Activated naive CD4-positive, alpha-beta T cell treated with anti-CD3 and anti-CD28 coated beads, Interleukin-2, amount 50 U/mL, for 72 hours (primary cell): ENCODE data around the gene PTPRT. TPM values are rescaled to one million over a fixed set of nuclear protein-coding genes. Genes with fewer than 3 reads are reported as not detected.

Source experiments
- ATAC-seq, 2 donors: fragments of 150-1000 bp; cut with Tn5 transposase; 2 replicates each; pipeline ENCODE4 v1.10.0; 2021; ENCODE audit warnings: mild to moderate bottlenecking in 2 of 2, moderate library complexity in 2 of 2
- DNase-seq, 2 donors: peaks; one replicate each; pipeline ENCODE4 v3.0.0; 2021 to 2022; ENCODE audit warnings: low spot score in 2 of 2
- H3K27ac Mint-ChIP-seq, 2 donors: one replicate each; pipeline ENCODE4 v1.8.0; 2022; ENCODE audit warnings: mild to moderate bottlenecking in 2 of 2, mixed read lengths in 2 of 2
- H3K36me3 Mint-ChIP-seq, 2 donors: one replicate each; pipeline ENCODE4 v1.8.0; 2022; ENCODE audit warnings: mixed read lengths in 2 of 2
- H3K9me3 Mint-ChIP-seq, 2 donors: one replicate each; pipeline ENCODE4 v1.8.0; 2022; ENCODE audit warnings: mixed read lengths in 2 of 2
- total RNA-seq, 2 donors: library from RNA; stranded (reverse); gene quantifications; one replicate each; pipeline ENCODE4 v1.2.3, GENCODE V29; 2022

The PTPRT gene
- total RNA-seq, 2 donors from 2014 or later: not detected

DNA sequence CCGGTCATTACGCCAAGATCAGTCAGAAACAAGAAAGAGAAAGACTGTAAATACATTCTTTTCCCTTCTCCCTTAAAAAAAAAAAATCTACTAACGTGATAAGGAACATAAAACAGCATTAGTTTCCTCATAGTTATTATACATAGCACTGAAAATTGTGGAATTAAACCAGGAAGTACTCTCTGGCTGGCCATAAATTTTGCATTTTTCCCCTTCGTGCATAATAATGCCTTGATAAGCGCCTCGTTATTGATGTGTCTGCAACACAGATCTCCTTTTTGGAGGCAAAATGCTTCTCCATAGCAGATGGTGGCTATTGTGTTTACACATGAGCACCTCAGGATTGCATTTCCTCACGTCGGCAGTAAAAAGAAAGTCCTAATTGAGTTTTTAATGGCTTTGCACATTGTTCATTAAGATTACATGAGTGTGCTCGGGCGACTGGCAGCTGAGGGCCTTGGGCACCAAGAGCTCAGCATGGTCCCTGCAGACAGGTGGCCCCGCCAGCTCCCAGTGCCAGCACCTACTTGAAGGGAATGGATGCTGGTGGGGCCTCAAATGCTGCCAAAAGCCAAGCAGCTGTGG, 394.5 kb downstream of the PTPRT start:
- Mint-ChIP-seq H3K36me3 (no peaks in the 10 kb centered on the region), H3K9me3 (peaks cover 11 to 26% of the 10 kb centered on the region in 2 donors), H3K27ac (no peak overlapping the region)
- ATAC-seq (no peak), DNase-seq (no peak)

DNA sequence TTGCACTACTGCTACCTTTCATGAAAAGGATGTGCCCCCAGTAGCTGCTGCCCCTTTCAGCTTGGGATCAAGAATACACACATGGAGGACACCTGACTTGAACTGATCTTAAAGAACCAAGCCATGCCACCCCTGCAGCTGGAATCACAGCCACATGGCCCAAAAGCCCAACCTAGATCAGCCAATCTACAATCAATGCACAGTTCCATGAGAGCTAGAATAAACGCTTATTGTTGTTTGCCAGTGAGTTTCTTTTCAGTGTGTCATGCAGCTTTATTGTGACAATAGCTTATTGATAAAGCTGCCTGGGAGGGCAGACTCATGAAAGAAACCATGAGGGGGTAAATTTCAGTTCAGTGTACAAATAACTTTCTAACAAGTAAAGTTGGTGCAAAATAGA, 397.7 kb downstream of the PTPRT start:
- DNase-seq (no peak), ATAC-seq (no peak)
- Mint-ChIP-seq H3K9me3 (peaks cover 2 to 20% of the 10 kb centered on the region in 2 donors), H3K36me3 (no peaks in the 10 kb centered on the region), H3K27ac (no peak overlapping the region)

DNA sequence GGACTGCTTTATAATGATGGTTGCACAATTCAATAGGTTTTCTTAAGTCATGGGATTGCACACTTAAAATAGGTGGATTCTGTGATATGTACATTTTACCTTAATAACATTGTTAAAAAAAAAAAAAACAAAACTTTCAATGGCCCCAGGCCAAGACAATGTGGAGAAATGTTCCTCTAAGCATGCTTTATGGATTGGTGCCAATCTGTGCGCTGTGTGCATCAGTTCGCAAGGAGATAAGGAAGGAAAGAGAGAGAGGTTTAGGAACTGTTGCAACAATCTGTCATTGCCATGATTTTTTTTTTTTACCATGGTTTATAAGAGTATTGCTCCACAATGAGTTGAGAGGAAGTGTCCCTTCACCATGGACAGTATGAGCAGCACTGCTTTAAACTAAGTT, 399.6 kb downstream of the PTPRT start:
- DNase-seq: no peak
- Mint-ChIP-seq H3K36me3 (no peaks in the 10 kb centered on the region), H3K27ac (no peak overlapping the region), H3K9me3 (peaks cover 0 to 14% of the 10 kb centered on the region in 2 donors)
- no peak for ATAC-seq

DNA sequence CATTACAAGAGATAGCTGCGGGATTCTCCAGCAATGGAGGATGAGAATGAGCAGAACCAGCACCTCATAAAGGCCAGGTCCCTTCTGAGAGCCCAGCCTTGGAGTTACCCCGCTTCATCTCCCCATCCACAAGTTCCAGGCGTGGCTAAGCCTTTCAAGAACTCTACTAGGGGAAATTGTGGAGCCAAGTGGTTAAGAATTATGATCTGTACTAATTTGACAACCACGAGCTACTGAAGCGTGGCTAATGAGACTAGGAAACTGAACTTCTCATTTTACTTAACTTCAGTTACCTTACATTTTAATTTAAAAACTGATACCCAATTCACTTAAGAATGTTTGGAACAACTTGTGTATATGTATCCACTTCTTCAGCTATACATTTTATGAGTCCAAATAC, 401.0 kb downstream of the PTPRT start:
- DNase-seq: no peak
- H3K27ac Mint-ChIP-seq: no peak overlapping the region
- peaks cover 0 to 9% of the 10 kb centered on the region in 2 donors for H3K9me3 Mint-ChIP-seq
- no peaks in the 10 kb centered on the region for H3K36me3 Mint-ChIP-seq
- no peak for ATAC-seq

DNA sequence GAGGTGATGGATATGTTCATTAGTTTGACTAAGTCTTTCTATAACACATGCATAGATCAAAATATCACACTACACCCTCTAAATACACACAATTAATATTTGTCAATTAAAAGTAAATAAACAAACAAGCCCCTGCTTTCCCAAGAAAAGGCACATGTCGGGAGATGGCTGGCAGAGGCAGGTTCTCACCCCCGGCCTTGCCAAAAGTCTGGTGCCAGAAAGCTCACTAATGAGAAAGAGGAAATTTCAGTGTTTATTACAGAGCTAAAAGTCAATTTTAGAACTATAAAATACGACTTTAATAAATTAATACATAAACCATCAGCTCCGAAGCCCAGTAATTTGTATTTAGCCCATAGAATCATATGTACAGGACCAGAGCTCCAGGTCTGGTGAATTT, 404.7 kb downstream of the PTPRT start:
- H3K9me3 Mint-ChIP-seq: peaks cover 6 to 14% of the 10 kb centered on the region in 2 donors
- ATAC-seq (no peak), DNase-seq (no peak)
- H3K36me3 Mint-ChIP-seq: no peaks in the 10 kb centered on the region
- no peak overlapping the region for H3K27ac Mint-ChIP-seq

DNA sequence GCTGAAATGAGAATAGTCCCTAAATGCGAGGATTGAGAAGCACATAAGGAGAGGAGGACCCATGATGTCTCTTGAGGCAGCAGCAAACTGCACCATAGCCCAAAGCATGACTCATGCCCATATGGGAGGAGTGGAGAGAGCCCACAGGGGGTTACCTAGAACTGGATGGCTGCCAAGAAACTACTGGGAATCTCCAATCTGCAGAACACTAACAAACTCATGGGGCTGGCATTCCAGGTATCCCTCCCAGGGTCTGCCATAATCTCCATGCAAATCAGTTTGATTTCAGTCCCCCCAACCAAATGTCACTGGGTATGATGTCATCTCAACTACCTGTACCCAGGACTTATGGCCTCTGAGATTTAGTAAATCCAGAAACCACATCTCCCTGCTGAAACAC, 410.5 kb downstream of the PTPRT start:
- Mint-ChIP-seq H3K27ac (no peak overlapping the region), H3K9me3 (peaks cover 11 to 14% of the 10 kb centered on the region in 2 donors), H3K36me3 (no peaks in the 10 kb centered on the region)
- DNase-seq (no peak), ATAC-seq (no peak)

DNA sequence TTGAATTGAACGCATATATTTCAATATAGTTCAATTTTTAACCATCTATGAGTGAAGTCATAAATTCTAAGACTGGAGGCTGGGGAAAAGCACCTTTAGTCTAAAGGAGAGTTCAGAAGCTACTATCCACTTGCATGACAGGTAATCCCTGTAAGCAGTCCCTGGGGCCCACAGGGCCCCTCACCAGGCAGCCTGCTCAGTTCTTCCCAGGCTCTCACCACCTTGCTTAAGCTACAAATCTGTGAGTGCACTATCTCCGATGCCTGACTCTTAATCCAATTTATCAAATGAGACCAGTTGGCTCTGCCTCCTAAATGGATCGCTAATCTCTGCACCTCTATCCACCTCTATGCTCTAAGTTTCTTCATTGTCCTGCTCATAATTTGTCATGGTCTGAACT, 413.8 kb downstream of the PTPRT start:
- Mint-ChIP-seq H3K9me3 (peaks cover 5 to 6% of the 10 kb centered on the region in 2 donors), H3K27ac (no peak overlapping the region), H3K36me3 (no peaks in the 10 kb centered on the region)
- ATAC-seq (no peak), DNase-seq (no peak)

DNA sequence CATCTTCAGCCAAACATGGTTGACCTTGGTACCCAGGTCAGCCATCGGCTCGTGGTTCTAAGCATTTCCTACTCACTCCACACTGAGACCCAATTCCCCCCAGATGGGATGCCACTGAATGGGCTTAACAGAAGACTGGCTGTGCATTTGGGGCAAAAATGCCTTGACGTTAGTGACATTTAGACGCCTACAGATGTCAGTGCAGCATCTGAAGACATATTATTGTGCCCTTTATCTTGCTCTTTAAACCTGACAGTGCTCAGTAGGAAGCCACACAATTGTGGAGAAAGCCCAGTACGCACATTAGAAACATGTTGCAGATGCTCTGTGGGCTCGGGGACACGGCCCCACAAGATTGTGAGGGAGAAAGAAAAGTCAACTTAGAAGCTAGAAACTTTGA, 414.7 kb downstream of the PTPRT start:
- DNase-seq: no peak
- Mint-ChIP-seq H3K27ac (peak overlapping the region in 1 of 2 donors; percentile 65), H3K36me3 (no peaks in the 10 kb centered on the region), H3K9me3 (peaks cover 4 to 6% of the 10 kb centered on the region in 2 donors)
- ATAC-seq: no peak

DNA sequence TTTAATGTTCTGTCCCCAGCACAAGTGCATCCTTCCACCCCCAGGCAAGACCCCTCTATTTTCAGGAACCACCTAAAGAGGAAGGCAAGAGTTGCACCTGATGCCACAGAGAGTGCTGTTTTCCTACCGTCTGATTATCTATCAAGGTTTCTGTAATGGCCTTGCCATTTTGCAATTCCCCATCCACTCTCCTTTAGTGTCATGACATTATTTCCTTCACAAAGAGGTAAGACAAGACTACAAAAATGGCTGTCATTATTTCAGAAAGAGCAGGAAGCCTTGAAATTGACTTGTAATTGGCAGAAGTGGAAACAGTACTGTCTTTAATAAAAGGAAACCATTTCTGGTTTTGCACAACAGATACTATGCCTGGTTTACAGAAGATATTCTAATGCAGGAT, 426.7 kb downstream of the PTPRT start:
- ATAC-seq: no peak
- Mint-ChIP-seq H3K9me3 (peaks cover 0 to 9% of the 10 kb centered on the region in 2 donors), H3K36me3 (no peaks in the 10 kb centered on the region), H3K27ac (no peak overlapping the region)
- no peak for DNase-seq

DNA sequence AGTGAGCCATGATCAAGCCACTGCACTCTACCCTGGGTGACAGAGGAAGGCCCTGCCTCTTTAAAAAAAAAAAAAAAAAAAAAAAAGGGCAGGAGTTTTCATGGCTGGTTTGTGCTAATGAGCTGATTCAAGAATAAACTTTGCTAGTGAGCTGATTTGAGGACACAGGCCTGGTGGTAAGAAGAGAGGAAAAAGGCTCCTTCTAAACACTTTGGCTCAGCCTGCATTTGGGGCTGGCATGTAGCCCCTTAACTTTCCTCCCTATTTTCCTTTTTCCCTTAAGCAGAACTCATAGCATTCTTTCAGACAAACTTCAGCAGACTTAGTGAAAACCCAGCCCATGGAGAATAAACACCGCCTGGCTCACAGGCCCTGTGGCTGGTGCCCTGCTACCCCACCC, 432.7 kb downstream of the PTPRT start:
- H3K27ac Mint-ChIP-seq: no peak overlapping the region
- DNase-seq (no peak), ATAC-seq (no peak)
- no peaks in the 10 kb centered on the region for H3K36me3 Mint-ChIP-seq
- no peaks in the 10 kb centered on the region for H3K9me3 Mint-ChIP-seq

DNA sequence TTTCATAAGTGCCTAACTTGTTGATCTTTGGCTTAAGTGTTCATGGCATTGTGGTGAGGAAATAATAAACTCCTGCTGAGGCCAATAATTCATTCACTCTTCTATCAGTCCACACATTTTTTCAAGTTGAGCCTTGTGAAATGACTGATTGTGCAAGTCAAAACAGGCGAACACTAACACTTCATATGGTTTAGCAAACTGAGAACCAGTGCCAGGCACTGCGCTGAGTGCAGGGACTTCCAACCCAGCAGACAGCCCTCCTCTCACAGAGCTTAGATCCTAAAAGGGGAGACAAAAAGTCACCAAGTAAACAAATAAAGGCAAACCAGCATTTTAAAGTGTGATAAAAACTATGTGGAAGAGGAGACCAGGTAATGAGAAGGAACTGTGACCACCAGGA, 435.0 kb downstream of the PTPRT start:
- Mint-ChIP-seq H3K27ac (no peak overlapping the region), H3K36me3 (no peaks in the 10 kb centered on the region), H3K9me3 (peaks cover 0 to under 1% of the 10 kb centered on the region in 2 donors)
- DNase-seq (no peak), ATAC-seq (no peak)

DNA sequence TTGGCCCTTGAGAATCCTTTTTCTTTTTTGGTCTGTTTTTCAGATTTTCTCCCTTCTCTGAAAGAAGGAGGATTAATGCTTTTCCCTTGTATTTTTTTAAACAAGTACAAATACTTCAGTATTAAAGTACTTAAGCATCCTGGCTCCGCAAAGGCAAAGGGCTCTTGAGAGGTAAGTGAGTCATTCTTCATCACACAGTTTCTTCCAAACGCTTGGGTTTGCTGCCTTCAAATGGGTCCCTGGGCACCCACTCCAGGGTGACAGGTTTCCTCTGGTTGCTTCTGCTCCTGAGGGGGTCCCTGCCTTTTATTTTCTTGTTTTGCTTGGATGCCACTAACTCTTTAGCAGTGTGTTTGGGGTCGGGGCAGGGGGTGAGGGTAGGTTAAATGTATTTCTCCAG, 437.1 kb downstream of the PTPRT start:
- Mint-ChIP-seq H3K27ac (no peak overlapping the region), H3K9me3 (peaks cover 0 to 5% of the 10 kb centered on the region in 2 donors), H3K36me3 (no peaks in the 10 kb centered on the region)
- no peak for ATAC-seq
- no peak for DNase-seq

DNA sequence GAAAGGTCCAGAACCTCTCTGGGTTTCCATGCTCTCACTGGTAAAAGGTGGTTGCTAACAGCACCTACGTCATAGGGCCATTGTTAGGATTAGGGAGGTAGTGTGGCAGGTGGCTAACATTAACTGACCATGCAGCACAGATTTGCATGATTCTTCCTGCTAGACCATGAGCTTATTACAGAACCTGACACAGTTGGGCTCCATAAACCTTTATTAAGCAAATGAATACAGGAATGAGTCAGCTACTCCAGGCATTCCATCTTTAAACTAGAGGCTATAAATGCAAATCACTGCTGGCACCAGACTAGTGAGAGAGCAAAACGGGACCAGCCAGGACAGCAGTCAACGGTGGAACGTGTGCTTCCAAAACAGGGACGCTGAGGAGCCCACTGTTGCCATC, 440.1 kb downstream of the PTPRT start:
- no peak for DNase-seq
- H3K36me3 Mint-ChIP-seq: no peaks in the 10 kb centered on the region
- no peak for ATAC-seq
- peaks cover 0 to 5% of the 10 kb centered on the region in 2 donors for H3K9me3 Mint-ChIP-seq
- no peak overlapping the region for H3K27ac Mint-ChIP-seq

DNA sequence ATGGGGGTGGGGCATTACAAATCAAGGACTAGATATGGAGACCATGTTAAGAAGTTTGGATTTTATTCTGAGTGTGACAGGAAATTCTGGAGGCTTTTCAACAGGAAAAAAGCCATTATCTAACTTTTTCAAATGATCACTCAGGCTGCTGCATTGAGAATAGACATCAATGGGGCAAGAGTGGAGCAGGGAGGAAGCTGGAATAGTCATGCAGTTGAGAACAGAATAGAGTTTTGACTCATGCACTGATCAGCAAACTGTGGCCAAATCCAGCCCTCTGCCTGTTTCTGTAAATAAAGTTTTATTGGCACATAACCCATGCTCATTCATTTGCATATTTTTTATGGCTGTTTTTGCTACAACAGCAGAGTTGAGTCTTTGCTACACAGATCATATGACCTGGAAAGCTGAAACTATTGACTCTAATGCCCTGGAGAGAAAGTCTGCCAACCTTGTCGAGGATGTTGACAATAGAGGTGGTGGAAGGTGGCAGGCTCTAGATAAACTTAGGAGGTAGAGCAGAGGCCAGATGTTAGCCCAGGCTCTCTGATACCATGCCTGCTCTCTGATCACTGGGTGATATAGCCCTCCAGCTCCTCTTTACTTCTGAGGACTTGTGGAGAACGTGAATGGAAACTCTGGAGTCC, 441.8 kb downstream of the PTPRT start:
- Mint-ChIP-seq H3K27ac (no peak overlapping the region), H3K36me3 (peaks cover 0 to 2% of the 10 kb centered on the region in 2 donors), H3K9me3 (peaks cover 2 to 7% of the 10 kb centered on the region in 2 donors)
- ATAC-seq (no peak), DNase-seq (no peak)

DNA sequence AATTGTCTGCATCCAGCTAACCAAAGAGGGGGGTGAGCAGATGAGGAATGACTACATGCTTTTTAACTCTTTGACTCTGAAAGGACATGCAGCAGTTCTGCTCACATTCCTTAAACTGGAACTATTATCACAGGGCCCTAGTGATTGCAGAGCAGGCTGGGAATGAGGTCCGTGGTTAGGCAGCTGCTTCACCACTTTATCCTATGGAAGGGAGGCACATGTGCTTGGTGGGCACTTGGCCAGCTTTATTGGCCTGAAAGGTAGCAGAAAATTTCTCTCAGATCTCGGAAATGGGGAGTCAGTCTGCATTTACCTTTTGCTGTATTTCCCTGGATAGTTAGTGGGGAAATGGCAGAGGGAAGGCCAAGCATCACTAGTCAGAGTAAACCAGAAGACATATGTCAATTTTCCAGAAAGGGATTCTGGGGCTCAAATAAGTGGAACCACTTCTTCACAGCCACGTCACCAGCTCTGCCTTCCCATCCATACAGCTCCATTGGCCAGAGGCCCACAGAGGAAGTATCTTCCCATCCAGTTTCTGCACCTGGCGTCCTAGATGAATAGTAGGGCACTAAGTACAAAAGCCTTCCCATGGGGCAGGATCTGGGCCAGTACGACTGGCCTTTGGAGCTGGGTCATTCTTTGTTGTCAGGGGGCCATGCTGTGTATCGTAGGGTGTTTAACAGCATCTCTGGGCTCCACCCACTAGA, 444.8 kb downstream of the PTPRT start:
- ATAC-seq (no peak), DNase-seq (no peak)
- Mint-ChIP-seq H3K36me3 (peaks cover 0 to 6% of the 10 kb centered on the region in 2 donors), H3K27ac (no peak overlapping the region), H3K9me3 (peaks cover 5 to 14% of the 10 kb centered on the region in 2 donors)

DNA sequence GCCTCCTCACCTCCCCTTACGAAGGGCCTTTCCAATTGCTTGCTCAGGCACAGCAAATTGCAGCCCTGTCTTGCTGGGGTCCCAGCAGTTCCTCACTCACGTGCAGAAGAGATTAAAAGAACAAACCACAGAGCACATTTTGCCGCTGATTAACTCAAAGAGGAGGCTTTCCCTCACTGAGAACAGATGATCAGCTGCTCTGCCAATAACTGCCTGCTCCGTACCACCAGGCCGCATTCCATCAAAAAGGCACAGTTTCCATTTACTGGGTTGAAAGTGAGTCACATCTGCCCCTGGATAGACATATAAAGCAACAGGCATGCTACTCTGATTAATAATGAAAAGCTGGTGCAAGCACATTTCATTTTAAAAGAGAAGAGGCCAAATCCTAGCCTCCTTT, 446.8 kb downstream of the PTPRT start:
- H3K36me3 Mint-ChIP-seq: peaks cover 0 to 6% of the 10 kb centered on the region in 2 donors
- H3K27ac Mint-ChIP-seq: no peak overlapping the region
- ATAC-seq (no peak), DNase-seq (no peak)
- peaks cover 11 to 15% of the 10 kb centered on the region in 2 donors for H3K9me3 Mint-ChIP-seq

DNA sequence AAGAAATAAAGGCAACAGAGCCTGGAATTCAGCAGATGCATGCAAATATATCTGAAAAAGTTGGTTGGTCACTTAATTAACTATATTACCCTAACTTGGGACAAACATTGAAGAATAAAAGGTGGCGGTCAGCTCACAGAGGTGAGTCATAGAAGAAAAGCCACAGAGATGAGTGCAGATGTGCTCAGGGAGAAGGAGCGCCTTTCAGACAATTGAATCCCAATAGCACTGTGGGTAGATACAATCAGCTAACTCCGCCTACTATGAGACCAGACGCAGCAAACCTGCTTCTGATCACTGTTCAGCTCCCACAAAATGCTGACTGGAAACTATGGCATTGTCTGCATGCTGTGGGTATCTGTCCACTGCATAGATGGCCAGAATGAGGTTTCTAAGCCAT, 447.8 kb downstream of the PTPRT start:
- peaks cover 14 to 18% of the 10 kb centered on the region in 2 donors for H3K9me3 Mint-ChIP-seq
- H3K27ac Mint-ChIP-seq: no peak overlapping the region
- DNase-seq (no peak), ATAC-seq (no peak)
- H3K36me3 Mint-ChIP-seq: peaks cover 0 to 8% of the 10 kb centered on the region in 2 donors
